ENCODE data around the gene SPOCK1. TPM values are rescaled to one million over a fixed set of nuclear protein-coding genes. Genes with fewer than 3 reads are reported as not detected.

Gene SPOCK1
- polyA plus RNA-seq, 1 experiment: 304 TPM

- DNase-seq (ENCODE audit: low read depth): no peak
- CTCF ChIA-PET: interaction anchor here (1.0 to 2.6 kb wide), 5 partner anchors 14 to 601 kb away, joined by 3 to 8 read pairs (median 3); no protein-coding TSS in a partner anchor
- Histone ChIP-seq H3K36me3 (ENCODE audit: control insufficient read depth, insufficient read depth, low read length) (no peaks in the 10 kb centered on the region), H3K4me3 (ENCODE audit: low read depth, low read length) (no peak overlapping the region), H3K27me3 (ENCODE audit: control insufficient read depth, insufficient read depth, low read length) (no peaks in the 10 kb centered on the region)
- POLR2A ChIA-PET: interaction anchor here (0.6 kb wide), 1 partner anchor 328 kb away, joined by 3 read pairs; no protein-coding TSS in a partner anchor
- no peak for TF ChIP-seq CTCF (IDR thresholded peaks at IDR 0.05; ENCODE audit: insufficient read depth, low read depth, low read length)
Measured at GRCh38 chr5:137141779-137142178, 357.3 kb downstream of the SPOCK1 start.

GRCh38 chr5:137136991-137137632 is 362.0 kb downstream of the SPOCK1 start:
- DNase-seq (ENCODE audit: low read depth): no peak
- Histone ChIP-seq H3K4me3 (ENCODE audit: low read depth, low read length) (no peak overlapping the region), H3K36me3 (ENCODE audit: control insufficient read depth, insufficient read depth, low read length) (no peaks in the 10 kb centered on the region), H3K27me3 (ENCODE audit: control insufficient read depth, insufficient read depth, low read length) (no peaks in the 10 kb centered on the region)
- ChIA-PET CTCF (interaction anchor here (1.0 to 2.0 kb wide), 2 partner anchors 9 to 62 kb away, joined by 3 to 6 read pairs; no protein-coding TSS in a partner anchor), POLR2A (no interaction called here)
- TF ChIP-seq CTCF (IDR thresholded peaks at IDR 0.05; ENCODE audit: insufficient read depth, low read depth, low read length): no peak

GRCh38 chr5:137134920-137135532 is 364.1 kb downstream of the SPOCK1 start:
- Histone ChIP-seq H3K27me3 (ENCODE audit: control insufficient read depth, insufficient read depth, low read length) (no peaks in the 10 kb centered on the region), H3K36me3 (ENCODE audit: control insufficient read depth, insufficient read depth, low read length) (no peaks in the 10 kb centered on the region), H3K4me3 (ENCODE audit: low read depth, low read length) (no peak overlapping the region)
- DNase-seq (ENCODE audit: low read depth): no peak
- POLR2A ChIA-PET: no interaction called here
- no peak for TF ChIP-seq CTCF (IDR thresholded peaks at IDR 0.05; ENCODE audit: insufficient read depth, low read depth, low read length)
- CTCF ChIA-PET: no interaction called here

GRCh38 chr5:137129886-137130680 is 369.0 kb downstream of the SPOCK1 start:
- CTCF ChIA-PET: interaction anchor here (1.5 kb wide), 1 partner anchor 13 kb away, joined by 3 read pairs; no protein-coding TSS in a partner anchor
- no peaks in the 10 kb centered on the region for H3K36me3 ChIP-seq (ENCODE audit: control insufficient read depth, insufficient read depth, low read length)
- H3K27me3 ChIP-seq (ENCODE audit: control insufficient read depth, insufficient read depth, low read length): no peaks in the 10 kb centered on the region
- H3K4me3 ChIP-seq (ENCODE audit: low read depth, low read length): no peak overlapping the region
- POLR2A ChIA-PET: interaction anchor here (0.6 kb wide), 1 partner anchor 351 kb away, joined by 3 read pairs; no protein-coding TSS in a partner anchor
- no peak for TF ChIP-seq CTCF (IDR thresholded peaks at IDR 0.05; ENCODE audit: insufficient read depth, low read depth, low read length)
- DNase-seq (ENCODE audit: low read depth): no peak

- CTCF ChIA-PET: interaction anchor here (1.0 to 1.6 kb wide), 2 partner anchors 9 to 15 kb away, joined by 3 to 6 read pairs; no protein-coding TSS in a partner anchor
- TF ChIP-seq CTCF (IDR thresholded peaks at IDR 0.05; ENCODE audit: insufficient read depth, low read depth, low read length): no peak
- Histone ChIP-seq H3K36me3 (ENCODE audit: control insufficient read depth, insufficient read depth, low read length) (no peaks in the 10 kb centered on the region), H3K4me3 (ENCODE audit: low read depth, low read length) (no peak overlapping the region), H3K27me3 (ENCODE audit: control insufficient read depth, insufficient read depth, low read length) (no peaks in the 10 kb centered on the region)
- POLR2A ChIA-PET: no interaction called here
- no peak for DNase-seq (ENCODE audit: low read depth)
Measured at GRCh38 chr5:137128012-137128411, 371.1 kb downstream of the SPOCK1 start.
